Measurements from ENCODE around the gene LRP8.

The LRP8 gene

DNA sequence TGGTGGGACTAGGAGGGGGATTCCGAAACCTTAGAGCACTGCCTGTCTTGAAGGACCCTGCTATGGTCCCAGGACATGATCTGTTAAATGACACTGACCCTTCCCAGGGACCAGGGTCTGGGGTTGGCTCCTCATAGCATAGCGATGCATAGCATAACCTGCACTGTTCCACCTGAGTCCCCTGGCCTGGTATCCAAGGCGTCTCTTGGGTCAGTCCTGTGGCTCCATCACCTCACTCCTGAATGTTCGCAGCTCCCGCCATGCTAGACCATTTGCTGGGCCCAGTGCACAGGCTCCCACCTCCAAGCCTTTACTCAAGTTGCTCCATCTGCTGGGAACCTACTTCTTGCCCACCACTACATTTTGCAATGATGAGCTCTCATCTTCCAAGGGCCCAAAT, 50.5 kb downstream of the LRP8 start:
- H3K79me2 ChIP-seq (ENCODE audit: insufficient read depth, low read length): no peaks in the 10 kb centered on the region
- no peaks in the 10 kb centered on the region for H3K9me3 ChIP-seq (ENCODE audit: insufficient read depth, low read length)
- H3K27ac ChIP-seq (ENCODE audit: low read depth, low read length): no peak overlapping the region
- no peak overlapping the region for H3K4me3 ChIP-seq (ENCODE audit: insufficient read depth, low read length, poor library complexity, severe bottlenecking)
- H3K9me2 ChIP-seq (replicated peaks; ENCODE audit: insufficient read depth, low read length): no peaks in the 10 kb centered on the region
- no peak for TF ChIP-seq CTCF (IDR thresholded peaks at IDR 0.05; ENCODE audit: insufficient read depth, low read length, poor library complexity, severe bottlenecking)
- TF ChIP-seq EZH2phosphoT487 (conservative IDR thresholded peaks at IDR 0.05; ENCODE audit: low read length): no peak
- no peak overlapping the region for H3K4me2 ChIP-seq (ENCODE audit: low read depth, low read length, poor library complexity, severe bottlenecking)
- no peak overlapping the region for H3K9ac ChIP-seq (ENCODE audit: low read length)
- H3K27me3 ChIP-seq (ENCODE audit: low read length): no peaks in the 10 kb centered on the region
- no peaks in the 10 kb centered on the region for H4K20me1 ChIP-seq (ENCODE audit: low read depth, low read length)
- peaks cover 7% of the 10 kb centered on the region; the same call in 1 of the 2 replicates for H3F3A ChIP-seq (ENCODE audit: insufficient read depth)
- no peaks in the 10 kb centered on the region for H3K36me3 ChIP-seq (ENCODE audit: low read length)
- no peak overlapping the region for H2AFZ ChIP-seq (ENCODE audit: low read depth, low read length, severe bottlenecking)

- Histone ChIP-seq H3K79me2 (ENCODE audit: insufficient read depth, low read length) (no peaks in the 10 kb centered on the region), H3K9me2 (replicated peaks; ENCODE audit: insufficient read depth, low read length) (no peaks in the 10 kb centered on the region), H2AFZ (ENCODE audit: low read depth, low read length, severe bottlenecking) (no peak overlapping the region), H3K4me2 (ENCODE audit: low read depth, low read length, poor library complexity, severe bottlenecking) (no peak overlapping the region), H3K27me3 (ENCODE audit: low read length) (no peaks in the 10 kb centered on the region), H3F3A (ENCODE audit: insufficient read depth) (peaks cover 7% of the 10 kb centered on the region; the same call in 1 of the 2 replicates), H3K36me3 (ENCODE audit: low read length) (no peaks in the 10 kb centered on the region), H3K9me3 (ENCODE audit: insufficient read depth, low read length) (no peaks in the 10 kb centered on the region), H3K9ac (ENCODE audit: low read length) (no peak overlapping the region), H3K27ac (ENCODE audit: low read depth, low read length) (no peak overlapping the region), H4K20me1 (ENCODE audit: low read depth, low read length) (no peaks in the 10 kb centered on the region), H3K4me3 (ENCODE audit: insufficient read depth, low read length, poor library complexity, severe bottlenecking) (no peak overlapping the region)
- TF ChIP-seq EZH2phosphoT487 (conservative IDR thresholded peaks at IDR 0.05; ENCODE audit: low read length) (no peak), CTCF (IDR thresholded peaks at IDR 0.05; ENCODE audit: insufficient read depth, low read length, poor library complexity, severe bottlenecking) (no peak)
These were observed 51.0 kb downstream of the LRP8 start for GRCh38 chr1:53276902-53277281.

DNA sequence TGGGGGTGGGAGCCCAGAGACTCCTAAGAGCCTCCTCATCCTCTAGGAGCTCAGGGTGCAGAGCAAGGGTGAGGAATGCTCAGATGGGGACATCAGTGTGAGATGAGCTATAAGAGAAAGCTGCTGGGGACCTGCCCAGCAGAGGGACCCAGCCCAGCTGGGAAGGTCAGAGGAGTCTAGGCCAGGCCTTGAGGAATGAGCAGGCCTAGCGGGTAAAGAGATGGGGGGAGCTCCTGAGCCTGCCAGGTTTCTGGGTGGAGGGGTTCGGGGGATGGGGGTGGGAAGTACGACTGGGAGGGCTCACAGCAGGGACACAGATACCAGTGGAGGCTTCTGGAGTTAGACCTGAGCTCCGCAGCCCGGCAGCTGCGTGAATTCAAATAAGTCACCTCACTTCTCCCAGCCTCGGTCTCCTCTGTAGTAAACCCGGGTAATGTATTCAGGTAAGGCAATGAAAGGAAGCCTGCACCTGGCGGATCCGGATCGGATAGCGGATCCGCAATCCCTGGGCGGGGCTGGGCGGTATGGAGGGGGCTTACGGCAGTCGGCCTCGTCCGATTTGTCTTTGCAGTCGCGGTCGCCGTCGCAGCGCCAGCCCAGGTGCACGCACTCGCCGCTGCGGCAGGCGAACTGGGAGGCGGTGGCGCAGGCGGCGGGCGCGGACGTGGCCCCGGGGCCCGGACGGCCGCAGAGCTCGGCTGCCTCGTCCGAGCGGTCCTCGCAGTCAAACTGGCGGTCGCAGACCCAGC, 51.5 kb downstream of the LRP8 start:
- no peak for TF ChIP-seq CTCF (IDR thresholded peaks at IDR 0.05; ENCODE audit: insufficient read depth, low read length, poor library complexity, severe bottlenecking)
- no peak for TF ChIP-seq EZH2phosphoT487 (conservative IDR thresholded peaks at IDR 0.05; ENCODE audit: low read length)
- no peaks in the 10 kb centered on the region for H3K36me3 ChIP-seq (ENCODE audit: low read length)

More for the DNA sequence above, 51.5 kb downstream of the LRP8 start:
- H2AFZ ChIP-seq (ENCODE audit: low read depth, low read length, severe bottlenecking): no peak overlapping the region
- no peak overlapping the region for H3K27ac ChIP-seq (ENCODE audit: low read depth, low read length)
- no peak overlapping the region for H3K4me2 ChIP-seq (ENCODE audit: low read depth, low read length, poor library complexity, severe bottlenecking)
- no peaks in the 10 kb centered on the region for H4K20me1 ChIP-seq (ENCODE audit: low read depth, low read length)
- H3F3A ChIP-seq (ENCODE audit: insufficient read depth): peaks cover 7% of the 10 kb centered on the region; the same call in 1 of the 2 replicates
- no peak overlapping the region for H3K9ac ChIP-seq (ENCODE audit: low read length)
- no peaks in the 10 kb centered on the region for H3K27me3 ChIP-seq (ENCODE audit: low read length)
- H3K9me3 ChIP-seq (ENCODE audit: insufficient read depth, low read length): no peaks in the 10 kb centered on the region
- H3K9me2 ChIP-seq (replicated peaks; ENCODE audit: insufficient read depth, low read length): no peaks in the 10 kb centered on the region
- no peak overlapping the region for H3K4me3 ChIP-seq (ENCODE audit: insufficient read depth, low read length, poor library complexity, severe bottlenecking)
- H3K79me2 ChIP-seq (ENCODE audit: insufficient read depth, low read length): no peaks in the 10 kb centered on the region

All from SU-DHL-6 (cell line).